Hepatocyte (in vitro differentiated cells): Measurements from ENCODE around the gene CHD2. TPM values are rescaled to one million over a fixed set of nuclear protein-coding genes. Genes with fewer than 3 reads are reported as not detected.

Source experiments
- DNase-seq: peaks from one replicate; pipeline ENCODE4 v3.0.0-alpha.2; 2016; ENCODE audit warnings: low spot score
- H2AFZ ChIP-seq: fragments of 200-600 bp; sonication (generic); 2 replicates; pipeline ENCODE4 v1.6.0; 2016; ENCODE audit warnings: antibody characterized with exemption, mild to moderate bottlenecking
- H3K27ac ChIP-seq: fragments of 200-600 bp; sonication (generic); 2 replicates; pipeline ENCODE4 v1.5.1; 2016; ENCODE audit warnings: mild to moderate bottlenecking
- H3K27me3 ChIP-seq: fragments of 200-600 bp; sonication (generic); 2 replicates; pipeline ENCODE4 v1.6.1; 2016
- H3K36me3 ChIP-seq: fragments of 200-600 bp; sonication (generic); replicated peaks from 2 replicates; pipeline ENCODE4 v1.5.1; 2016; ENCODE audit warnings: low read depth; ENCODE audit not compliant: insufficient read depth
- H3K4me1 ChIP-seq: fragments of 200-600 bp; sonication (generic); 2 replicates; pipeline ENCODE4 v1.5.1; 2016; ENCODE audit warnings: mild to moderate bottlenecking, moderate library complexity; ENCODE audit not compliant: insufficient read depth
- H3K4me2 ChIP-seq: fragments of 200-600 bp; sonication (generic); 2 replicates; pipeline ENCODE4 v1.6.0; 2016
- H3K4me3 ChIP-seq: fragments of 200-600 bp; sonication (generic); 2 replicates; pipeline ENCODE4 v1.5.1; 2016; ENCODE audit warnings: mild to moderate bottlenecking
- H3K79me2 ChIP-seq: fragments of 200-600 bp; sonication (generic); 2 replicates; pipeline ENCODE4 v1.6.0; 2017; ENCODE audit warnings: mild to moderate bottlenecking
- H3K9me2 ChIP-seq: fragments of 200-600 bp; sonication (generic); replicated peaks from 2 replicates; pipeline ENCODE4 v1.6.0; 2017; ENCODE audit warnings: mild to moderate bottlenecking; ENCODE audit not compliant: insufficient read depth
- H3K9me3 ChIP-seq: fragments of 200-600 bp; sonication (generic); 2 replicates; pipeline ENCODE4 v1.5.1; 2016; ENCODE audit warnings: low read depth, mild to moderate bottlenecking
- H4K20me1 ChIP-seq: fragments of 200-600 bp; sonication (generic); 2 replicates; pipeline ENCODE4 v1.6.0; 2016; ENCODE audit warnings: mild to moderate bottlenecking; ENCODE audit not compliant: insufficient read depth, poor library complexity, severe bottlenecking
- EZH2 ChIP-seq: fragments of 200-600 bp; sonication (generic); IDR thresholded peaks from 2 replicates; pipeline ENCODE4 v1.6.1; 2016; ENCODE audit warnings: antibody characterized with exemption, mild to moderate bottlenecking, borderline replicate concordance
- EZH2phosphoT487 ChIP-seq: fragments of 200-600 bp; sonication (generic); IDR thresholded peaks from one replicate; pipeline ENCODE4 v1.6.1; 2018; ENCODE audit warnings: antibody characterized with exemption, mild to moderate bottlenecking, low read depth, moderate library complexity; ENCODE audit not compliant: unreplicated experiment, severe bottlenecking
- WGBS: methylation state at CpG from one replicate; pipeline ENCODE4 v1.1.6; 2016; ENCODE audit warnings: low lambda C conversion rate; ENCODE audit errors: missing lambda C conversion rate; 5-methylcytosine and 5-hydroxymethylcytosine counted together
- polyA plus RNA-seq: library from polyadenylated mRNA; unstranded; fragments of >200 nt; fragmentation: Nextera tagmentation; extraction: Ambion mirVana; gene quantifications from 2 replicates; pipeline ENCODE4 v1.2.1, GENCODE V29; 2016
- total RNA-seq: library from RNA; depleted of rRNA; stranded (reverse); fragments of >200 nt; gene quantifications from 2 replicates; pipeline ENCODE4 v1.2.3, GENCODE V29; 2014
- TF ChIP-seq, protein P1 (sequence below): fragments of 200-600 bp; sonication (generic); IDR thresholded peaks from 2 replicates; pipeline ENCODE4 v1.5.1; 2016; ENCODE audit warnings: antibody characterized with exemption, mild to moderate bottlenecking; ENCODE audit not compliant: poor library complexity

Gene CHD2
- total and polyA plus RNA-seq, 2 experiments from 2014 or later, result 49.3 to 133 TPM

GRCh38 chr15:93047621-93048425 lies 147.7 kb downstream of the CHD2 start:
- H3K9me3 ChIP-seq, result no peaks in the 10 kb centered on the region
- no peaks in the 10 kb centered on the region for H3K79me2 ChIP-seq
- no peak overlapping the region for H3K4me2 ChIP-seq
- H3K36me3 ChIP-seq, result no peaks in the 10 kb centered on the region
- H4K20me1 ChIP-seq, result no peaks in the 10 kb centered on the region
- H2AFZ ChIP-seq, result no peak overlapping the region
- H3K4me3 ChIP-seq, result no peak overlapping the region
- TF ChIP-seq, protein P1, sequence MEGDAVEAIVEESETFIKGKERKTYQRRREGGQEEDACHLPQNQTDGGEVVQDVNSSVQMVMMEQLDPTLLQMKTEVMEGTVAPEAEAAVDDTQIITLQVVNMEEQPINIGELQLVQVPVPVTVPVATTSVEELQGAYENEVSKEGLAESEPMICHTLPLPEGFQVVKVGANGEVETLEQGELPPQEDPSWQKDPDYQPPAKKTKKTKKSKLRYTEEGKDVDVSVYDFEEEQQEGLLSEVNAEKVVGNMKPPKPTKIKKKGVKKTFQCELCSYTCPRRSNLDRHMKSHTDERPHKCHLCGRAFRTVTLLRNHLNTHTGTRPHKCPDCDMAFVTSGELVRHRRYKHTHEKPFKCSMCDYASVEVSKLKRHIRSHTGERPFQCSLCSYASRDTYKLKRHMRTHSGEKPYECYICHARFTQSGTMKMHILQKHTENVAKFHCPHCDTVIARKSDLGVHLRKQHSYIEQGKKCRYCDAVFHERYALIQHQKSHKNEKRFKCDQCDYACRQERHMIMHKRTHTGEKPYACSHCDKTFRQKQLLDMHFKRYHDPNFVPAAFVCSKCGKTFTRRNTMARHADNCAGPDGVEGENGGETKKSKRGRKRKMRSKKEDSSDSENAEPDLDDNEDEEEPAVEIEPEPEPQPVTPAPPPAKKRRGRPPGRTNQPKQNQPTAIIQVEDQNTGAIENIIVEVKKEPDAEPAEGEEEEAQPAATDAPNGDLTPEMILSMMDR, result no peak
- TF ChIP-seq EZH2phosphoT487, result no peak
- 94% methylated on average over 18 of the region's 18 CpGs for whole genome bisulfite sequencing
- H3K27ac ChIP-seq, result no peak overlapping the region
- no peaks in the 10 kb centered on the region for H3K4me1 ChIP-seq
- no peaks in the 10 kb centered on the region for H3K27me3 ChIP-seq
- DNase-seq, result no peak
- no peaks in the 10 kb centered on the region for H3K9me2 ChIP-seq

DNA sequence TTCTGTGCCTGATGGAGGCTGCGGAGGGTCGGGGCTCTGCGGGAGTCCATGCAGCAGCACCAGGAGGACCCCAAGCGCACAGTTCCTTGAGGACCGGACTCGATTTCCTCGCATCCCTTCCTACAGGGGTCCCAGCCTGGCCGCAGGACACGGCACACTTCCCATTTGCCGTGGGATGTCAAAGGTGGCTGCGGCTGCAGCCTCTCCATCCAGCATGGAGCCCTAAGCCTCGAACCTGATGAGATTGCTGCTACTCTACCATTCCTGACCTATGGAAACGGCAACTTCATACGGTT lies 148.2 kb downstream of the CHD2 start:
- H2AFZ ChIP-seq, result no peak overlapping the region
- no peak overlapping the region for H3K27ac ChIP-seq
- H4K20me1 ChIP-seq, result no peaks in the 10 kb centered on the region
- H3K9me3 ChIP-seq, result no peaks in the 10 kb centered on the region
- no peak overlapping the region for H3K4me2 ChIP-seq
- TF ChIP-seq EZH2 (no peak), EZH2phosphoT487 (no peak)
- TF ChIP-seq, protein P1, result no peak
- no peaks in the 10 kb centered on the region for H3K36me3 ChIP-seq
- H3K79me2 ChIP-seq, result no peaks in the 10 kb centered on the region
- WGBS, result 92% methylated on average over 13 of the region's 14 CpGs
- no peak for DNase-seq
- no peaks in the 10 kb centered on the region for H3K27me3 ChIP-seq
- no peaks in the 10 kb centered on the region for H3K4me1 ChIP-seq
- H3K9me2 ChIP-seq, result no peaks in the 10 kb centered on the region
- no peak overlapping the region for H3K4me3 ChIP-seq

GRCh38 chr15:93048759-93049161 lies 148.6 kb downstream of the CHD2 start:
- H3K4me3 ChIP-seq, result no peak overlapping the region
- no peaks in the 10 kb centered on the region for H3K36me3 ChIP-seq
- no peaks in the 10 kb centered on the region for H3K4me1 ChIP-seq
- H3K27ac ChIP-seq, result no peak overlapping the region
- no peak overlapping the region for H2AFZ ChIP-seq
- H3K27me3 ChIP-seq, result no peaks in the 10 kb centered on the region
- H3K4me2 ChIP-seq, result no peak overlapping the region
- no peaks in the 10 kb centered on the region for H3K9me3 ChIP-seq
- DNase-seq, result no peak
- no peaks in the 10 kb centered on the region for H4K20me1 ChIP-seq
- WGBS, result 95% methylated on average over 14 of the region's 16 CpGs
- no peaks in the 10 kb centered on the region for H3K9me2 ChIP-seq
- H3K79me2 ChIP-seq, result no peaks in the 10 kb centered on the region
- TF ChIP-seq, protein P1, result no peak
- TF ChIP-seq EZH2phosphoT487, result no peak
- no peak for TF ChIP-seq EZH2
